ENCODE results near the gene RAP1GDS1.
"Not testable (repeated sequence)": the region's sequence is repeated elsewhere in the genome, so short reads cannot be mapped to it uniquely, and the experiment has no call there.

The RAP1GDS1 gene

DNA sequence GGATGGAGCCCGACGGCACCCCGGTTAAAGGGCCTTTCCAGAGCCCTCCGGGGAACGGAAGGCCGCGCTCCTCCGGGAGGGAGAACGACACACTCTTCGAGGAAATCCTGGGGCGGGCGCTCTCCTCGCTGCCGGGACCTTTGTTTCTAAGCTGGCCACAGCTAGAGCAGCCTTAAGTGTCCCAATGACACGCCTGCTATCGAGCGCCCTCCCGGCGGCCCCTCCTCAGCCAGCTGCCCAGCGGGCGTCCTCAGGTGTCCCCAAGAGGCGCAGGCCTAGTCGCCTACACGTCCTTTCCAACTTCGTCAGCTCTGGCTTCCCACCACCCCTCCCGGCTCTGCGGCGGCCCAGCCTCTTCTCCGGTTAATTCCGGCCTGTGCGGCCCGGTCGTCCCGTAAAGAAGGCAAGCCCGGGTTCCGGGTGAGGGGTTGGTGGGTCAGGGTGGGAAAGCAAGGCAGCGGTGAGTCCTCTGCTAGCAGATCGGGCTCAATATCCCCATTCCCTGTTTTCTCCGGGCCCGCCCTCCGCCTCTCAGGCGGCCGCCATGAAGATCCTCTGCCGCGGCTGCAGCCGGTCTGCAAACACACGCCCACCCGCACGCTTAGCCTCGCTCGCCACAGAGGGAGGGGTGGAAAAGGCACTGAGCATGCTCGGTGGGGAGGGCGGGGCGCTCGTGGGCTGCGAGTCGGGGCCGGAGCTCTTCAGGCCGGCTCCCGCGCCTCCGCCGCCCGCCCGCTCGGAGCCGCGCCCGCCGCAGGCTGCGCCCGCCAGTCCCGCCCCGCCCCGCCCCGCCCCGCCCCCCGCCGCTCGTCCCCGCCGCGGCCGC, at the start of gene RAP1GDS1:
Gene RAP1GDS1, plus strand, starts transcription at position 806 of the 826 bp plus-strand sequence. CDS start 182 bp downstream, outside the sequence.
- peak; percentile 96 for DNase-seq

DNA sequence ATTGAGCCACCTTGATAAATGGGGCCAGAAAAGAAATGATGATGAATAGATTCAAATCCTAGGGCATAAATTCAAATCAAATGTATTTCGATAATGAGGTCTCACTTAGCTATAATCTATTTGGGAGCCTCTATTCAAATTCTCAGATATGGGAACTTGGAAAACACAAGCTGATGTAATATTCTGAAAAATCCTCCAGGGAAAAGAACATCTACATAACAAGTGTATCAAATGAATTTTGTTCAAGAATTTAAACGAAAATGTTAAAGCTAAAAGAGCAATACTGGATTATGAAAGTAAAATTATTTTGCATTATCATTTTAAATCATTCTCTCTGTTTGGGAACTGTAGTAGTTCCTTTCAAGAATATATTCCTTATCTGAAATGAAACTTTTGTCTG, 38.9 kb upstream of the RAP1GDS1 start:
- DNase-seq: no peak

DNA sequence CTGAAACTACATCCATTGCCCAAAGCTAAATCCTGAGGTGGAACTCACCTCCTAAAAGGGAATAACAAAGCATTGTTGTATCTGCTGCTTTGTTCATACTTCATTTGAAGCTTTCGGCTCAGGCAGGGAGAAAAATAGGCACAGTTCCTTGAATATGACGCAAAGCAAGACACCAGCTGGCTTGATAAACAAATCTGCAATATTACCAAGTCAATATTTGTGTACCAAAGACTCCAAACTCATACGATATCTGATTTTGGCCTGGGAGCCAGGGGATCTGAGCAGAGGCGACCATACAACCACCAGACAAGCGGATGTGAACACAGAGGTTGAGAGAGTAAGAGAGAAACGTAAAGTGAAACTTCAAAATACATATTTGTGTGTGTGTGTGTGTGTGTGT, 34.8 kb upstream of the RAP1GDS1 start:
- DNase-seq: no peak

GRCh38 chr4:98230961-98231360, 30.2 kb upstream of the RAP1GDS1 start:
- no peak for DNase-seq

DNA sequence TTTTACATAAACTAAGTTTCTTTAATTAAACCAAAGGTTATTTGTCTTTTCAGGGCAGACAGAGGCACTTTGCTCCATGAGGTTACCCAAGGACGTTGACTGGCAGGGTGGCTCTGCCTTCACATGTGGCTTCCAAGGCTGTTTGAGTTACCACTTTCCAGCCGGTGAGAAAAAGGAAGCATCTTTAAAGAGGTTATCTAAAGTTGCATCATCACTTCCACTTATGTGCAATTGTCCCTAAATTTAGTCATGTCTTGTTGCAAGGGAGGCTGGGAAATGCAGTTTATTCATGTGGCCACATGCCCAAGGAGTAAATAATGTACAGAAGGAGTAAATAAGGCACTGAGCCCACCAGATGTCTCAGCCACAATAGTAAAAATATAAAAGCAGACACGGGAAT, 29.0 kb upstream of the RAP1GDS1 start:
- no peak for DNase-seq

DNA sequence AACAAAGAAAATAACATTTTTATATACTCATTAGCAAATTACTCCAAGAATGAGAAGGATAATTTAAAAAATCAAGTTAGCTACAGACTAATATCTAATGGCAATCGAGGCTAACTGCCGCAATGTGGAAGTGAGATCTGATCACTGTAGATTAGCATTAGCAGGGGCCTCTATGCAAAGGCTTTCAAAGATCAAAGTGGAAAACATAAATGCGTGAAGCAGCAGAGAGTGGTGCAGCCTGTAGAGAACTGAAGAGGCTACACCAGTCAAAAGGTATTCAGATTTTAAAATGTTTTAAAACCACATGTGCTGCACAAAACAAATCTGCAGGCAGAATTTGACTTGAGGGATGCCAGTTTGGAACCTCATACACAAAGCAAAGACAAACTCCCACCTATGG, 24.0 kb upstream of the RAP1GDS1 start:
- no peak for DNase-seq

GRCh38 chr4:98242063-98242462, 19.1 kb upstream of the RAP1GDS1 start:
- DNase-seq: no peak

GRCh38 chr4:98242538-98242937, 18.6 kb upstream of the RAP1GDS1 start:
- peak; percentile 11 for DNase-seq

GRCh38 chr4:98245226-98245625, 16.0 kb upstream of the RAP1GDS1 start:
- no peak for DNase-seq

- DNase-seq: no peak
Measured at GRCh38 chr4:98248934-98249333, 12.2 kb upstream of the RAP1GDS1 start.

- no peak for DNase-seq
Measured at GRCh38 chr4:98249831-98250230, 11.4 kb upstream of the RAP1GDS1 start.

DNA sequence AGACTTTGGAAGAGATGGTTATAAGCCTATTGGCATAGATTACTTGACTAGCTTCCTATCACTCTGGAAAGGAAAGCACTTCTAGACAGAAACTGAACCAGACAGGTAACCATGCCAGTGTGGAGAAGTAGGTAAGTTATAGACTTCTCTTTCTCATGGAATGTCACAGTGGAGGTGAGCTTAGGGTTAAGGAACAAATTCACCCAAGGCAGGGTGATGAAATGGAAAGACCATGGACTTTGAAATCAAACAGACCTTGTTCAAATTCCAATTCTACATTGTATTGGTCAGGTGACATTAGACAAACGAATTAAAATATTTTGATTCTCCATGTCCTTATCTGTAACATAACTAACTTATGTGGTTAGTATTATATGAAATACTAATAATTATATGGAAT, 7.7 kb upstream of the RAP1GDS1 start:
- no peak for DNase-seq

GRCh38 chr4:98260047-98260578, 1.1 kb upstream of the RAP1GDS1 start:
- peak; percentile 47 for DNase-seq

- peak; percentile 72 for DNase-seq
Measured at GRCh38 chr4:98261405-98262291, 464 bp downstream of the RAP1GDS1 start.

DNA sequence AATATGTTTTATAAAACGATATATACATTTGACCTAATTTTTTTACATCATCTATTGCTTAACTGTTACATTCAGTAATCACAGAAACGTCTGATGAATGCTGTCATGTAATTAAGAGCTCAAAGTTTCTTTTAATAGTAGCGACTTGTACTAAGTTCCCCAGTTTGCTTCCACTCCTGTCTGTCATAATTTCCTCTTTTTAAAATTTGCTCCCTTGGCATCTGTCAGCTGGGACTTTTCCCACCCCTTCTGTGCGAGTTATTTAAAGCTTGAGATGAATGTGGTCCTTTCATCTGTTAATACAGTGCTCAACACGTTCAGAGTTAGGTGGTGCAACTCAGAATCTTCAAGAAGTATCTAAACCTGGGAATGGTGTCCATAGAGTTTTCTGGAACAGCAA, 1.2 kb downstream of the RAP1GDS1 start:
- DNase-seq: peak; percentile 5

DNA sequence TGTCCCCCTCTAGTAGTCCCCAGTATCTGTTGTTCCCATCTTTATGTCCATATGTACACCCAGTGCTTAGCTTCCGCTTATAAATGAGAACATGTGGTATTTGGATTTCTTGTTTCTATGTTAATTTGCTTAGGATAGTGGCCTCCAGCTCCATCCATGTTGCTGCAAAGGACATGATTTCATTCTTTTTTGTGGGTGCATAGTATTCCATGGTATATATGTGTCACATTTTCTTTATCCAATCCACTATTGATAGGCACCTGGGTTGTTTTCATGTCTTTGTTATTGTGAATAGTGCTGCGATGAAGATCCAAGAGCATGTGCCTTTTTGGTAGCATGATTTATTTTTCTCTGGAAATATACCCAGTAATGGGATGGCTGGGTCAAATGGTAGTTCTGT, 6.3 kb downstream of the RAP1GDS1 start:
- DNase-seq: no peak

GRCh38 chr4:98275145-98275544, 14.0 kb downstream of the RAP1GDS1 start:
- no peak for DNase-seq

- DNase-seq: peak; percentile 18
Measured at GRCh38 chr4:98283219-98284189, 22.3 kb downstream of the RAP1GDS1 start.

- peak; percentile 27 for DNase-seq
Measured at GRCh38 chr4:98284640-98285046, 23.5 kb downstream of the RAP1GDS1 start.

DNA sequence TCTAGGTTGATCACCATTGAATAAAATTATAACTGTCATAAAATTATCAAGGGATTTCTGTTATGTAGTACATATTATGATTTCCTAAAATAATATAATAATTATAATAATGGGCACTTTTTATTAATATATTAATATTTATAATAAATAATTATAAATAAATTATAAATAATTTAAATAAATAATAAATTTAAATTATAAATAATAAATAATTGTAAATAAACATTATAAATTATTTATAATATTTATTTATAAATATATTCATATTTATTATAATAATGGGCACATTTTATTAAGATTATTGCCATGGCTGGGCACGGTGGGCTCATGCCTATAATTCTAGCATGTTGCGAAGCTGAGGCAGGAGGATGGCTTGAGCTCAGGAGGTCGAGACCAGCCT, 24.5 kb downstream of the RAP1GDS1 start:
- DNase-seq: no peak

GRCh38 chr4:98287328-98287727, 26.1 kb downstream of the RAP1GDS1 start:
- no peak for DNase-seq

- DNase-seq: not testable (repeated sequence)
Measured at GRCh38 chr4:98288671-98289070, 27.5 kb downstream of the RAP1GDS1 start.

Measured in EL (cell line).